Measurements from ENCODE around the gene MBD3L4.
"Not testable (repeated sequence)": the region's sequence is repeated elsewhere in the genome, so short reads cannot be mapped to it uniquely, and the experiment has no call there.

MBD3L4 gene

GRCh38 chr19:7041563-7041962, 1.6 kb upstream of the MBD3L4 start:
- in situ Hi-C loops (cut with HindIII; ENCODE audit: low pct_ligation_motif_present, low sequenced_read_pairs); H3K4me3 ChIP-seq (ENCODE audit: low read depth, low read length); H3K27ac ChIP-seq; DNase-seq; H3K27me3 ChIP-seq (replicated peaks); H3K36me3 ChIP-seq (replicated peaks): not testable (repeated sequence)

GRCh38 chr19:7030278-7030677, 9.7 kb downstream of the MBD3L4 start, which contains the start of gene MBD3L5:
TSS of gene MBD3L5 (plus strand) at chr19:7030578. CDS start at chr19:7030612, 34 bp downstream.
- H3K27ac ChIP-seq; in situ Hi-C loops (cut with HindIII; ENCODE audit: low pct_ligation_motif_present, low sequenced_read_pairs); H3K27me3 ChIP-seq (replicated peaks); H3K4me3 ChIP-seq (ENCODE audit: low read depth, low read length); H3K36me3 ChIP-seq (replicated peaks); DNase-seq: not testable (repeated sequence)

GRCh38 chr19:7028790-7029189, 11.2 kb downstream of the MBD3L4 start:
- DNase-seq; H3K27ac ChIP-seq; H3K4me3 ChIP-seq (ENCODE audit: low read depth, low read length); H3K36me3 ChIP-seq (replicated peaks); in situ Hi-C loops (cut with HindIII; ENCODE audit: low pct_ligation_motif_present, low sequenced_read_pairs); H3K27me3 ChIP-seq (replicated peaks): not testable (repeated sequence)

GRCh38 chr19:7021331-7021730, 18.6 kb downstream of the MBD3L4 start, which contains the start of gene MBD3L2B:
TSS of gene MBD3L2B (minus strand) at chr19:7021431. CDS start at chr19:7021397, 34 bp downstream.
- DNase-seq; H3K36me3 ChIP-seq (replicated peaks); H3K27ac ChIP-seq; H3K4me3 ChIP-seq (ENCODE audit: low read depth, low read length); in situ Hi-C loops (cut with HindIII; ENCODE audit: low pct_ligation_motif_present, low sequenced_read_pairs); H3K27me3 ChIP-seq (replicated peaks): not testable (repeated sequence)

GRCh38 chr19:7018828-7019227, 21.2 kb downstream of the MBD3L4 start:
- no peak for TF ChIP-seq CTCF (IDR thresholded peaks at IDR 0.05; ENCODE audit: low read depth, low read length, missing control alignments)
- in situ Hi-C loops (cut with HindIII; ENCODE audit: low pct_ligation_motif_present, low sequenced_read_pairs), result no loop called here

GRCh38 chr19:7013678-7014077, 26.3 kb downstream of the MBD3L4 start:
- no peaks in the 10 kb centered on the region for H3K36me3 ChIP-seq (replicated peaks)
- no peak overlapping the region for H3K27ac ChIP-seq
- H3K4me3 ChIP-seq (ENCODE audit: low read depth, low read length), result no peak overlapping the region
- in situ Hi-C loops (cut with HindIII; ENCODE audit: low pct_ligation_motif_present, low sequenced_read_pairs), result no loop called here
- peak; percentile 13 for DNase-seq
- no peaks in the 10 kb centered on the region for H3K27me3 ChIP-seq (replicated peaks)
- TF ChIP-seq CTCF (IDR thresholded peaks at IDR 0.05; ENCODE audit: low read depth, low read length, missing control alignments), result no peak

More at GRCh38 chr19:7018828-7019227, 21.2 kb downstream of the MBD3L4 start:
- Histone ChIP-seq H3K27me3 (replicated peaks) (no peaks in the 10 kb centered on the region), H3K27ac (no peak overlapping the region), H3K36me3 (replicated peaks) (no peaks in the 10 kb centered on the region), H3K4me3 (ENCODE audit: low read depth, low read length) (no peak overlapping the region)
- DNase-seq, result no peak

- no peak for TF ChIP-seq CTCF (IDR thresholded peaks at IDR 0.05; ENCODE audit: low read depth, low read length, missing control alignments)
- DNase-seq, result no peak
Measured at GRCh38 chr19:7010722-7011593, 29.0 kb downstream of the MBD3L4 start.

GRCh38 chr19:7007859-7008258, 32.1 kb downstream of the MBD3L4 start:
- Histone ChIP-seq H3K4me3 (ENCODE audit: low read depth, low read length) (no peak overlapping the region), H3K27ac (no peak overlapping the region), H3K27me3 (replicated peaks) (no peaks in the 10 kb centered on the region), H3K36me3 (replicated peaks) (no peaks in the 10 kb centered on the region)
- TF ChIP-seq CTCF (IDR thresholded peaks at IDR 0.05; ENCODE audit: low read depth, low read length, missing control alignments), result no peak
- in situ Hi-C loops (cut with HindIII; ENCODE audit: low pct_ligation_motif_present, low sequenced_read_pairs), result no loop called here
- DNase-seq, result no peak

More at GRCh38 chr19:7010722-7011593, 29.0 kb downstream of the MBD3L4 start:
- H3K27me3 ChIP-seq (replicated peaks), result no peaks in the 10 kb centered on the region
- no peak overlapping the region for H3K4me3 ChIP-seq (ENCODE audit: low read depth, low read length)
- H3K27ac ChIP-seq, result no peak overlapping the region
- in situ Hi-C loops (cut with HindIII; ENCODE audit: low pct_ligation_motif_present, low sequenced_read_pairs), result no loop called here
- no peaks in the 10 kb centered on the region for H3K36me3 ChIP-seq (replicated peaks)
